Measurements from ENCODE around the gene TSC22D1.

DNA sequence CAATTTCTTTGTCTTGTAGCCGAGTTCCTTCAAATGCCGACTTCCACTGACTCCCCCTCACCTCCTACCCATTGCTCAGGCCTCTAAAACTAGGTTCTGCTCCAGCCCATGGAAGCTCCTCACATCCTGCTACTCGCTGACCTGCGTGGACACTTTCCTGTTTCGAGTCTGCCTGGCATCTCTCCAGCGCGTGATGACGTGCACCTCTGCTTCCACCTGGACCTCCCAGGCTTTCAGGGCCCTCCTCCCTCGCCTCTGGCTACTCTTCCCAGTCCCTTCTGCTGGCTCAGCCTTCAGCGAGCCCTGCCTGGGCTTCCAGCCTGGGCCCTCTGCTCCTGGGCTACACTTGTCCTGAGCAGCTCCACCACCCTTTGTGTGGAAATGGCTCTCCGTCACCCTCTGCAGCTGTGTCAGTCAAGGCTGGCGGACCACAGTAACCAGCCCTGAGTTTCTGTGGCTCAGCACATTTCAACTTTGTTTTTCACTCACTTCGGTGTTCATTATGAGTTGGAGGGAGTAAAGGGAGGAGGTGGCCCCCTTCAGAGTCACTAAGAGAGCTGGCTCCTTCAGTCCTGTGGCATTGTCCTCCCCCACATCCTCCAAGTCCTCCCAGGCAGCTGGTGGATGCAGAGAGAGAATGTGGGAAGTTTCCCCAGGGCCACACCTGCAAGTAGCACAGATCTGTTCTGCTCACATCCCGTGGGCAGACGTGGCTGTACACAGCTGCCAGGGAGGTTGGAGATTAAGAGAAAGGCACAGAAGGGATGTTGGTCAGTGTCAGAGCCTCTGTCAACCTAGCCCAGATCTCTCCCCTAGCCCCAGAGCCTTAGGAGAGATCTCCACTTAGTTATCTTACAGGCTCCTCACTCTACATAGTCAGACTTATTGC, 153.1 kb downstream of the TSC22D1 start:
- no peak for TF ChIP-seq CTCF (IDR thresholded peaks at IDR 0.05; ENCODE audit: low read depth, low read length, missing input control)
- no peak for TF ChIP-seq ATF3 (IDR thresholded peaks at IDR 0.05)
- no peak for TF ChIP-seq YY1 (IDR thresholded peaks at IDR 0.05)
- no peak for TF ChIP-seq RAD21 (IDR thresholded peaks at IDR 0.05)
- TF ChIP-seq, protein P1, sequence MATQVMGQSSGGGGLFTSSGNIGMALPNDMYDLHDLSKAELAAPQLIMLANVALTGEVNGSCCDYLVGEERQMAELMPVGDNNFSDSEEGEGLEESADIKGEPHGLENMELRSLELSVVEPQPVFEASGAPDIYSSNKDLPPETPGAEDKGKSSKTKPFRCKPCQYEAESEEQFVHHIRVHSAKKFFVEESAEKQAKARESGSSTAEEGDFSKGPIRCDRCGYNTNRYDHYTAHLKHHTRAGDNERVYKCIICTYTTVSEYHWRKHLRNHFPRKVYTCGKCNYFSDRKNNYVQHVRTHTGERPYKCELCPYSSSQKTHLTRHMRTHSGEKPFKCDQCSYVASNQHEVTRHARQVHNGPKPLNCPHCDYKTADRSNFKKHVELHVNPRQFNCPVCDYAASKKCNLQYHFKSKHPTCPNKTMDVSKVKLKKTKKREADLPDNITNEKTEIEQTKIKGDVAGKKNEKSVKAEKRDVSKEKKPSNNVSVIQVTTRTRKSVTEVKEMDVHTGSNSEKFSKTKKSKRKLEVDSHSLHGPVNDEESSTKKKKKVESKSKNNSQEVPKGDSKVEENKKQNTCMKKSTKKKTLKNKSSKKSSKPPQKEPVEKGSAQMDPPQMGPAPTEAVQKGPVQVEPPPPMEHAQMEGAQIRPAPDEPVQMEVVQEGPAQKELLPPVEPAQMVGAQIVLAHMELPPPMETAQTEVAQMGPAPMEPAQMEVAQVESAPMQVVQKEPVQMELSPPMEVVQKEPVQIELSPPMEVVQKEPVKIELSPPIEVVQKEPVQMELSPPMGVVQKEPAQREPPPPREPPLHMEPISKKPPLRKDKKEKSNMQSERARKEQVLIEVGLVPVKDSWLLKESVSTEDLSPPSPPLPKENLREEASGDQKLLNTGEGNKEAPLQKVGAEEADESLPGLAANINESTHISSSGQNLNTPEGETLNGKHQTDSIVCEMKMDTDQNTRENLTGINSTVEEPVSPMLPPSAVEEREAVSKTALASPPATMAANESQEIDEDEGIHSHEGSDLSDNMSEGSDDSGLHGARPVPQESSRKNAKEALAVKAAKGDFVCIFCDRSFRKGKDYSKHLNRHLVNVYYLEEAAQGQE (IDR thresholded peaks at IDR 0.05) = no peak
- no peak for TF ChIP-seq GABPA (IDR thresholded peaks at IDR 0.05 in 1 of 2, conservative IDR thresholded peaks at IDR 0.05 in 1 of 2)
